GM12878 (cell line): ENCODE measurements around the gene CCNA2. TPM values are rescaled to one million over a fixed set of nuclear protein-coding genes. Genes with fewer than 3 reads are reported as not detected.

ENCODE experiments used
- BHLHE40 ChIP-seq, 2 experiments: fragments of 450-650 bp in 1 of 2; IDR thresholded peaks; 2 replicates each; pipeline ENCODE4 v1.6.1; 2011 to 2017; ENCODE audit warnings: low read depth in 2 of 2, borderline replicate concordance in 1 of 2, improper control_type of control experiment in 1 of 2, low read length in 1 of 2, mild to moderate bottlenecking in 1 of 2
- BMI1 ChIP-seq: fragments of 450-650 bp; IDR thresholded peaks from 2 replicates; pipeline ENCODE4 v1.6.1; 2016; ENCODE audit warnings: mild to moderate bottlenecking, moderate library complexity, borderline replicate concordance
- EZH2 ChIP-seq: IDR thresholded peaks from 2 replicates; pipeline ENCODE4 v1.6.1; 2012; ENCODE audit warnings: low read depth, mild to moderate bottlenecking, control low read depth, inconsistent platforms, low read length, borderline replicate concordance; ENCODE audit not compliant: control insufficient read depth
- IKZF1 ChIP-seq: fragments of 450-650 bp; conservative IDR thresholded peaks from 2 replicates; pipeline ENCODE4 v1.6.1; 2017; ENCODE audit warnings: antibody characterized with exemption, mild to moderate bottlenecking
- KDM1A ChIP-seq: fragments of 200-600 bp; sonication (generic); IDR thresholded peaks from 2 replicates; pipeline ENCODE4 v1.6.1; 2016; ENCODE audit warnings: borderline replicate concordance
- MEF2A ChIP-seq: IDR thresholded peaks from 2 replicates; pipeline ENCODE4 v1.6.1; 2011; ENCODE audit warnings: low read depth, mild to moderate bottlenecking, low read length, moderate library complexity; ENCODE audit not compliant: insufficient read depth
- PKNOX1 ChIP-seq: fragments of 450-650 bp; IDR thresholded peaks from 2 replicates; pipeline ENCODE4 v1.6.1; 2016; ENCODE audit warnings: mild to moderate bottlenecking
- RELA ChIP-seq: fragments of 450-650 bp; IDR thresholded peaks from 2 replicates; pipeline ENCODE4 v1.8.0; 2014; ENCODE audit warnings: borderline replicate concordance; ENCODE audit not compliant: partially characterized antibody
- RUNX3 ChIP-seq: IDR thresholded peaks from 2 replicates; pipeline ENCODE4 v1.6.1; 2012; ENCODE audit warnings: low read length, inconsistent platforms
- SREBF1 ChIP-seq: IDR thresholded peaks from 2 replicates; pipeline ENCODE4 v1.6.1; 2012; ENCODE audit warnings: mild to moderate bottlenecking, low read length
- SRF ChIP-seq, 2 experiments: IDR thresholded peaks; 2 replicates each; pipeline ENCODE4 v1.6.1; 2011; ENCODE audit warnings: low read depth in 2 of 2, low read length in 2 of 2, mild to moderate bottlenecking in 1 of 2, moderate library complexity in 1 of 2
- ZNF274 ChIP-seq: IDR thresholded peaks from one replicate; pipeline ENCODE4 v1.8.0; 2011; ENCODE audit not compliant: insufficient read length, insufficient read depth
- ZZZ3 ChIP-seq: IDR thresholded peaks from 2 replicates; pipeline ENCODE4 v1.6.1; 2011; ENCODE audit warnings: low read depth; ENCODE audit not compliant: control insufficient read depth, insufficient read length
- polyA plus RNA-seq, 11 experiments: library from polyadenylated mRNA; depleted of rRNA in 4 of 11; unstranded in 6 of 11; stranded (reverse) in 5 of 11; fragments of >200 nt; fragmentation: Nextera tagmentation in 4 of 11; fragmentation: Illumina TruSeq in 1 of 11; extraction: Ambion mirVana in 4 of 11; extraction: Trizol in 1 of 11; gene quantifications; 1 replicate in 1 of 11; 2 replicates in 10 of 11; pipeline versions ENCODE4 v1.2.1 to v1.2.3, GENCODE V29; 2011 to 2016; ENCODE audit warnings: inconsistent platforms in 2 of 11, missing spikeins in 2 of 11, low read depth in 1 of 11
- total RNA-seq, 4 experiments: library from RNA; depleted of rRNA in 3 of 4; stranded (reverse); fragments of >200 nt in 3 of 4; fragmentation: Illumina TruSeq in 1 of 4; extraction: Trizol in 1 of 4; gene quantifications; 2 replicates each; pipeline versions ENCODE4 v1.2.1 to v1.2.3, GENCODE V29; 2013 to 2021
- TF ChIP-seq, protein P1 (sequence below): fragments of 450-650 bp; formaldehyde crosslinking; IDR thresholded peaks from 2 replicates; pipeline ENCODE4 v1.4.0; 2020; ENCODE audit warnings: mild to moderate bottlenecking, moderate library complexity
- TF ChIP-seq, protein P2 (sequence below), 3 experiments: IDR thresholded peaks in 2 of 3; conservative IDR thresholded peaks in 1 of 3; 2 replicates each; pipeline ENCODE4 v1.5.1; 2011; ENCODE audit warnings: low read depth in 3 of 3, low read length in 3 of 3, mild to moderate bottlenecking in 3 of 3, control low read depth in 2 of 3, moderate library complexity in 2 of 3, inconsistent platforms in 1 of 3, mixed read lengths in 1 of 3; ENCODE audit not compliant: control insufficient read depth in 2 of 3, insufficient read depth in 1 of 3; ENCODE audit errors: extremely low read depth in 1 of 3
- TF ChIP-seq, protein P3 (sequence below): fragments of 450-650 bp; IDR thresholded peaks from 2 replicates; pipeline ENCODE4 v1.6.1; 2017; ENCODE audit warnings: borderline replicate concordance
- TF ChIP-seq, protein P4 (sequence below): fragments of 450-650 bp; IDR thresholded peaks from 2 replicates; pipeline ENCODE4 v1.6.1; 2018; ENCODE audit warnings: borderline replicate concordance, mild to moderate bottlenecking; ENCODE audit not compliant: partially characterized antibody

The CCNA2 gene
- total and polyA plus RNA-seq, 10 of the 15 experiments (the other 5 are each of a cell fraction or from before 2014, with no cell fraction given), result 21.8 to 153 (median 94.5) TPM

DNA sequence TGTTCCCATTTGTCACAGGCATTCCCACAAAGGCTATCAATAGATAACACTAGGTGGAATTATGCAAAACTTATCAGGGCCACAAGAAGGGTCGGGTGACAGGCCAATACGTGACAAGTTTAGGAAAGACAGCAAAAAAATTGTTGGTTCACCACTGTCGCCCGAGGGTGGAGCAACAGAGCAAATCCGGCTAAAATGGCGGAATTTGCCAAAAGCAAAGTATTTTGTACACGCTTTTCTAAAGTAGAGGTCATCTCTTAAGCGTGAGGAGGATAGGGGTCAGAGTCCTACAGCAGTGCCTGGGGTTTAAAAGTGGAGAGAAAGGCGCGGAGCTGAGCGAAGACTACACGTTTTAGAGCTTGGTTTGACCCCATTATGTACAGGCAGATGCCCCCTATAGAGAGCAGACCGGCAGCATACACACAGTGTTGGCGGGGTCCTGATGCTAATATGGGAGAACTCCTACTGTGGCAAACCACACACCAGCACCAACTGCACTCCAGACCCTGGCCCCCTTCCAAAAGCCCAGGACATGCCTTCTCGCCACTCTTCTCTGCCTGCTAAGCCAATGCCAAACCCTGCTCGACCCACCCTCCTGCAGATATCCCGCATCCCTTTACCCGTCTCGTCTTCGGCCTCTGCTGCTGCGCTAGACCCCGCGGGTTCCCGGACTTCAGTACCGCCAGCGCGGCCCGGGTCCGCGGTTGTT, 733 bp downstream of the CCNA2 start (continued):
- TF ChIP-seq, protein P1, sequence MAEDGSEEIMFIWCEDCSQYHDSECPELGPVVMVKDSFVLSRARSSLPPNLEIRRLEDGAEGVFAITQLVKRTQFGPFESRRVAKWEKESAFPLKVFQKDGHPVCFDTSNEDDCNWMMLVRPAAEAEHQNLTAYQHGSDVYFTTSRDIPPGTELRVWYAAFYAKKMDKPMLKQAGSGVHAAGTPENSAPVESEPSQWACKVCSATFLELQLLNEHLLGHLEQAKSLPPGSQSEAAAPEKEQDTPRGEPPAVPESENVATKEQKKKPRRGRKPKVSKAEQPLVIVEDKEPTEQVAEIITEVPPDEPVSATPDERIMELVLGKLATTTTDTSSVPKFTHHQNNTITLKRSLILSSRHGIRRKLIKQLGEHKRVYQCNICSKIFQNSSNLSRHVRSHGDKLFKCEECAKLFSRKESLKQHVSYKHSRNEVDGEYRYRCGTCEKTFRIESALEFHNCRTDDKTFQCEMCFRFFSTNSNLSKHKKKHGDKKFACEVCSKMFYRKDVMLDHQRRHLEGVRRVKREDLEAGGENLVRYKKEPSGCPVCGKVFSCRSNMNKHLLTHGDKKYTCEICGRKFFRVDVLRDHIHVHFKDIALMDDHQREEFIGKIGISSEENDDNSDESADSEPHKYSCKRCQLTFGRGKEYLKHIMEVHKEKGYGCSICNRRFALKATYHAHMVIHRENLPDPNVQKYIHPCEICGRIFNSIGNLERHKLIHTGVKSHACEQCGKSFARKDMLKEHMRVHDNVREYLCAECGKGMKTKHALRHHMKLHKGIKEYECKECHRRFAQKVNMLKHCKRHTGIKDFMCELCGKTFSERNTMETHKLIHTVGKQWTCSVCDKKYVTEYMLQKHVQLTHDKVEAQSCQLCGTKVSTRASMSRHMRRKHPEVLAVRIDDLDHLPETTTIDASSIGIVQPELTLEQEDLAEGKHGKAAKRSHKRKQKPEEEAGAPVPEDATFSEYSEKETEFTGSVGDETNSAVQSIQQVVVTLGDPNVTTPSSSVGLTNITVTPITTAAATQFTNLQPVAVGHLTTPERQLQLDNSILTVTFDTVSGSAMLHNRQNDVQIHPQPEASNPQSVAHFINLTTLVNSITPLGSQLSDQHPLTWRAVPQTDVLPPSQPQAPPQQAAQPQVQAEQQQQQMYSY, result no peak
- no peak for TF ChIP-seq BMI1
- no peak for TF ChIP-seq MEF2A
- TF ChIP-seq ZNF274, result no peak
- TF ChIP-seq IKZF1, result no peak
- TF ChIP-seq PKNOX1, result peak; percentile 50
- TF ChIP-seq RUNX3, result peak; percentile 27; the same call in 1 of the 2 replicates
- TF ChIP-seq KDM1A, result no peak
- TF ChIP-seq, protein P2, sequence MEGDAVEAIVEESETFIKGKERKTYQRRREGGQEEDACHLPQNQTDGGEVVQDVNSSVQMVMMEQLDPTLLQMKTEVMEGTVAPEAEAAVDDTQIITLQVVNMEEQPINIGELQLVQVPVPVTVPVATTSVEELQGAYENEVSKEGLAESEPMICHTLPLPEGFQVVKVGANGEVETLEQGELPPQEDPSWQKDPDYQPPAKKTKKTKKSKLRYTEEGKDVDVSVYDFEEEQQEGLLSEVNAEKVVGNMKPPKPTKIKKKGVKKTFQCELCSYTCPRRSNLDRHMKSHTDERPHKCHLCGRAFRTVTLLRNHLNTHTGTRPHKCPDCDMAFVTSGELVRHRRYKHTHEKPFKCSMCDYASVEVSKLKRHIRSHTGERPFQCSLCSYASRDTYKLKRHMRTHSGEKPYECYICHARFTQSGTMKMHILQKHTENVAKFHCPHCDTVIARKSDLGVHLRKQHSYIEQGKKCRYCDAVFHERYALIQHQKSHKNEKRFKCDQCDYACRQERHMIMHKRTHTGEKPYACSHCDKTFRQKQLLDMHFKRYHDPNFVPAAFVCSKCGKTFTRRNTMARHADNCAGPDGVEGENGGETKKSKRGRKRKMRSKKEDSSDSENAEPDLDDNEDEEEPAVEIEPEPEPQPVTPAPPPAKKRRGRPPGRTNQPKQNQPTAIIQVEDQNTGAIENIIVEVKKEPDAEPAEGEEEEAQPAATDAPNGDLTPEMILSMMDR (IDR thresholded peaks at IDR 0.05 in 2 of 3, conservative IDR thresholded peaks at IDR 0.05 in 1 of 3; ENCODE audit: control insufficient read depth in 2 of 3, extremely low read depth in 1 of 3, insufficient read depth in 1 of 3, low read depth in 3 of 3, low read length in 3 of 3), result peak in 2 of 3 experiments; percentile 6 to 32; a peak in 2 of 6 replicates
- no peak for TF ChIP-seq ZZZ3
- TF ChIP-seq, protein P3, sequence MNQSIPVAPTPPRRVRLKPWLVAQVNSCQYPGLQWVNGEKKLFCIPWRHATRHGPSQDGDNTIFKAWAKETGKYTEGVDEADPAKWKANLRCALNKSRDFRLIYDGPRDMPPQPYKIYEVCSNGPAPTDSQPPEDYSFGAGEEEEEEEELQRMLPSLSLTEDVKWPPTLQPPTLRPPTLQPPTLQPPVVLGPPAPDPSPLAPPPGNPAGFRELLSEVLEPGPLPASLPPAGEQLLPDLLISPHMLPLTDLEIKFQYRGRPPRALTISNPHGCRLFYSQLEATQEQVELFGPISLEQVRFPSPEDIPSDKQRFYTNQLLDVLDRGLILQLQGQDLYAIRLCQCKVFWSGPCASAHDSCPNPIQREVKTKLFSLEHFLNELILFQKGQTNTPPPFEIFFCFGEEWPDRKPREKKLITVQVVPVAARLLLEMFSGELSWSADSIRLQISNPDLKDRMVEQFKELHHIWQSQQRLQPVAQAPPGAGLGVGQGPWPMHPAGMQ, result no peak
- no peak for TF ChIP-seq RELA
- TF ChIP-seq SRF (IDR thresholded peaks at IDR 0.05; ENCODE audit: low read depth in 2 of 2, low read length in 2 of 2), result no peak
- TF ChIP-seq EZH2, result no peak
- TF ChIP-seq, protein P4, sequence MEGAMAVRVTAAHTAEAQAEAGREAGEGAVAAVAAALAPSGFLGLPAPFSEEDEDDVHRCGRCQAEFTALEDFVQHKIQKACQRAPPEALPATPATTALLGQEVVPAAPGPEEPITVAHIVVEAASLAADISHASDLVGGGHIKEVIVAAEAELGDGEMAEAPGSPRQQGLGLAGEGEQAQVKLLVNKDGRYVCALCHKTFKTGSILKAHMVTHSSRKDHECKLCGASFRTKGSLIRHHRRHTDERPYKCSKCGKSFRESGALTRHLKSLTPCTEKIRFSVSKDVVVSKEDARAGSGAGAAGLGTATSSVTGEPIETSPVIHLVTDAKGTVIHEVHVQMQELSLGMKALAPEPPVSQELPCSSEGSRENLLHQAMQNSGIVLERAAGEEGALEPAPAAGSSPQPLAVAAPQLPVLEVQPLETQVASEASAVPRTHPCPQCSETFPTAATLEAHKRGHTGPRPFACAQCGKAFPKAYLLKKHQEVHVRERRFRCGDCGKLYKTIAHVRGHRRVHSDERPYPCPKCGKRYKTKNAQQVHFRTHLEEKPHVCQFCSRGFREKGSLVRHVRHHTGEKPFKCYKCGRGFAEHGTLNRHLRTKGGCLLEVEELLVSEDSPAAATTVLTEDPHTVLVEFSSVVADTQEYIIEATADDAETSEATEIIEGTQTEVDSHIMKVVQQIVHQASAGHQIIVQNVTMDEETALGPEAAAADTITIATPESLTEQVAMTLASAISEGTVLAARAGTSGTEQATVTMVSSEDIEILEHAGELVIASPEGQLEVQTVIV, result no peak
- TF ChIP-seq BHLHE40 (IDR thresholded peaks at IDR 0.05; ENCODE audit: borderline replicate concordance in 1 of 2, low read depth in 2 of 2, low read length in 1 of 2), result peak in 1 of 2 experiments; percentile 3; a peak in 1 of 4 replicates
- no peak for TF ChIP-seq SREBF1
